Measurements from ENCODE around the gene GSC2.

Gene GSC2

DNA sequence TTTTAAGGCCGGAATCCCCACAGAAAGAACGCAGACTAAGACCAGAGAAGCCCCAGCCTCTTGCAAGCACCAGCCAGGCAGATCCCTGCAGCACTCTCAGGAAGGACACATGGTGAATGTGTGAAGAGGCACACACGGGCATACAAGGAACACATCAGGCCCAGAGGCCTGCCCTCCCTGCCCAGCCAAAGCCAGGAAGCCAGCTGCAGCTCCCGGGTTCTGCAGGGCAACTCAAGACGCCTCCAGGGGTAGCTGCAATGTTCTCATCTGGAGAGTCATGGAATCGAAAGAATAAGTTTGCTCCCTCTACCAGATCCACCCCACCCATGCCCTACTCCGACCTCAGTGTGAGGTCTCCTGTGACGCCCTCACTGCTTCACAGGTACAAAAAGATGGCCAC is 30.1 kb downstream of the GSC2 start:
- no peak for DNase-seq (ENCODE audit: low spot score)

DNA sequence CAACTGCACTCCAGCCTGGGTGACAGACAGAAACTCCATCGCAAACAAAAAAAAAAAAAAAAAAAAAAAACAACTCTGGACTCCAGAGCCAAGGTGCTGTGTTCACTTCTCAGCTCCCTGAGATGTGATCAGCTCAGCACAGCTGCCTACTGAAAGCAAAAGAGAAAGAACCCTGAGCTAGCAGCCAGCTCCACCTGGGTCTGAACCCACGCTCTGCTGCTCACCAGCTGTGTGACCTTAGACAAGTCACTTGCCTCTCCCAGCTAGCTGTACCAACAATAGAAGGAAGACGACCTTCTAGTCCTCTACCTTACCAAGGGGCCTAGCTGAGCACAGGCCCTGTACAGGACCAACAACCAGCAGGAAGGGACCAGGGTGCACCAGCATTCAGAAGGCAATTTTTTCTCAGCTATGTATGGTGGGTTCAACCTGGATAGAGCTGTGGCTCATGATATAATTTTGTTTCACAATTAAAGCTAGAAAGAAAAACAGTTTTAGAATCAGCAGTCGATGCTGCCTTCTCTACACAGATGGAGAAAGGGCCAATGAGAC is 31.7 kb downstream of the GSC2 start:
- no peak for DNase-seq (ENCODE audit: low spot score)

DNA sequence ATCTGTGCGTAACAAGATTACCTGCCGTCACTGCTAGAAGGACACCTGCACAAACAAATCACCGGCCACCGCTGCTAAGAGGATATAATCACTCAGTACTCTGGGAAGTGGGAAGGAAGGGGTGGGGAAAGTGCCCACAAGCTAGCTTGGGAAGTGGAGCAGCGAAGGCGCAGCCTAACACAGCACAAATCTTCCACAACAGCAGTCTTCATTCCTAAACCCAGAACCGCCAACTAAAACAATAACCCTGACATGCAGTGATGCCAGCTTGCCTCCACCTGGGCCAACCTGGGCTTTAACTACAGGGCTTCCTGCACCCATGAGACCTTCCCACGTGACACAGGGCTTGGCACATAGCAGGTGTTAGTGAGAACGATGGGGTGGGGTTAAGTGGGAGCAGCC is 33.0 kb downstream of the GSC2 start:
- no peak for DNase-seq (ENCODE audit: low spot score)

DNA sequence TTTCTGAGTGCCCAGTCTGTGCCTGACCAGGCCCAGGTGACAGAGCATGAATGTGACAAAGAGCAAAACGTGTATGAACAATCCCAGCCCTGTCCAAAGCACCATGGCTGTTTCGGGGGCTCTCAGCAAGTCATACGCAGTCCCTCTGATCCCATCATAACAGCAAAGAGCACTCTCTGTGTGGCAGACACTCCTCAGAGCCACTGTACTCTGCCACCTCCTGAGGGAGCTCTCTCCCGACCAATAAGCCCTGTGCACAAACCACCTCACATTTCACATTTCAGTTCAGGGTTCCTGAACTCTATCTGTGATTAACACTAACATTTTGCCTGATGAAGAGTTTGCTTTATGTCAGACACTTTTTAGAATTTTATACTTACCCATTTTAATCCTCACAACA is 34.5 kb downstream of the GSC2 start:
- no peak for DNase-seq (ENCODE audit: low spot score)

DNA sequence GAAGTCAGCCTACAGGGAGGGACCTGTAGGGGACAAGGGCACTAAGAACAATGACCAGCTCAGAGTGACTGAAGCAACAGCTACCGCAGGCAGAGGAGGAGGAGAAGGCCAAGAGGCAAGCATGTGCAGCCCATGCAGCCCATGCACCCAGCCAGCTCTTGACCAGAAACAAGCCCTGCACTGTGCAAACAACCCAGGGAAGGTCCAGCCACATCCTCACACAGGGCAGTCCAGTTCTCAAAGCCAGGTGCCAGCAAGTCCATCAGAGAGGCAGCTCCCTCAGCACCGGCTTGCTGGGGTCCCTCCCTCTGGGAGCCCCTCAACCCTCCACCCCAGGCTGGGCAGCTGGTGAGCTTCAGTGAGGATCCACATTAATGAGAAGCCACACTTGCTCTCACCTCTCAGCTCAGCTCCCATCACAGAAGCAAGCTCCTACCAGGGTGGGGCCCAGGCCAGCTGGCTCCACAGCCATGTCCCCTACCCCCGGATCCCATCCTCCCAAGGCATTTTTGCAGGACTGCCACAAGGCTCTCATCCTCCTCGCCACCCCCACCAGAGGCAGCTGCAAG is 35.0 kb downstream of the GSC2 start:
- DNase-seq (ENCODE audit: low spot score): no peak

DNA sequence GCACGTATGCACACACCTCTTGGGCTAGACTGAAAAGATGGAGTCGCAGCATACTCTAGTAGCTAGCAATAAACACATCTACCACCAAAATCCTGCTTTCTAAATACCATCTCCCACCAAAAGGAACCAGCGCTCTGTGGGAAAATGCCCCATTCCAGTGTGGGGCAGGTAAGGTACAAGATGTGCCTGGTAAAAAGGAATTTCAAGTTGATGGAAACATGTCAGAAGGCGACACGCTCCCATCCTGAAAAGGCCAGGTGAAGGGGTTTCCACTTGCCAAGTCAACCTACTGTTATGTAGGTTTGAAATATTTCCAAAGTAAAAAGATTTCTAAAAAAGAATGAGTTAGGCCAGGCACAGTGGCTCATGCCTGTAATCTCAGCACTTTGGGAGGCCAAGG is 36.7 kb downstream of the GSC2 start:
- no peak for DNase-seq (ENCODE audit: low spot score)

DNA sequence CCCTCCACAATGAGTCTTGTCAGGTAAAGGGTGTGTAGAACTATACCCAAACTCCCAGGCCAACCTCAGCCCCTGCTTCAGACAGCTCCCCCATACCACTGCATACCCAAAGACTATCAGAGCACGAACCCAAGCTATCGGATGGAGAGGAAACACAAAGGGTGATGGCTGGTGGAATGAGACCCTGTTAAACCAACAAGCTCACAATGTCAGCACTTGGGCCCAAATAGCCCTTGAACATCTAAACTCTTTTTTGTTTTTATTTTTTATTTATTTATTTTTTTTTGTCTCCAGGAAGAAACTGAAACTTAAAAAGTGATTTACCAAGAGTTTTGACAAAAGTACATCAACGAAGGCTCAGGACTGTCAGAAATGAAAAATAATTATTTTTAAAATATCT is 38.5 kb downstream of the GSC2 start:
- DNase-seq (ENCODE audit: low spot score): no peak

DNA sequence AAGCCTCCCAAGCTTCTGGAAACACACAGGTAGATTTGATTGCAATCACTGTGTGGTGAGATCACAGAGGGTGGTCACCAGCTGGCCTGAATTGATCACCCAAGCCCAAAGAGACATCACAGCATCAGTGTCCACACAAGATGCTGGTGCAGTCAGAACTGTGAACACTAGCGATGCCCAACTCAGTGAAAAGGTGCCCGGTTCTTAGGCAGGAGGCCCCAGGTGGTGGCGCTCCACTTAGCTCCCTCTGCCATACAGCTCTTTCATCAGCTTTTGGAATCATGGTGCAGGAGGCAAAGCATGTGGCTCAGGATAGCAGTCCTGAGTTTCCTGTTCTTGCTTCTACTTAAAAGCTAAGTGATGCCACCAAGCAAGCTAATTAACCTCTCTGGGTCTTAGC is 39.0 kb downstream of the GSC2 start:
- no peak for DNase-seq (ENCODE audit: low spot score)

DNA sequence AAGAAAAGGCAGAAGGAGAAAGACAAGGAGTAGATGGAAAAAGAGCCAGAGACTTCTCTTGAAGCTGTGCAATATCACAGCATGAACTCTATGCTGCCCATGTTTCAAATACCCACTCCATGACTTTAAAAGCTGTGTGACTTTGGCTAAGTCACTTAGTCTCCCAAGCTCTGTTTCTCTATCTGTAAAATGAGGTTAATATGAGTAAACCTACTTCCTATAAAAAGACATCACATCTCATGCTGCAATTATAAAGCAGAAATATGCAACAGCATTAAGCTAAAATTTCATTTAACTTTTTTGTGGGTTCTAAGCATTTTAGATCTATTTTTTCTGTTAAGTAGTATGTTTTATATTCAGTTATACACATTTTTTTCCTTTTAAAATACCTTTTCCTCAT is 39.4 kb downstream of the GSC2 start:
- DNase-seq (ENCODE audit: low spot score): no peak

DNA sequence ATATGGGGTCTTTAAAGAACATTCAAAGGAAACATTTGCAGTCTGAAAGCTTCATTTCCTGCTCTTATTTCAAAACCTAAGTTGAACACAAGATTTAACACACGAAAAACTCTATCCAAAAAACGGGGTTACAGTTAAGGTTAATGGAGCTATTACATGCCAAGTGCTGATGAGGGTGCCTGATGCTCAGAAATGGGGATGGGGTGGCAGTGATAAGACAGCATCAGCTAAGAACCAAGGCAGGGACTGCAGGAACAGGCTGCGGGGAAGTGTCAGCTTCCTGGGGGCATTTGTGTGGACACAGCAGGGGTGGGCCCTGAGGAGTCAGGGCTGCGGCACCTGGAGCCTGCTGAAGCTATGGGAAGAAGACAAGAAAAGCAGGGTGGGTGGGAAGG is 40.0 kb downstream of the GSC2 start:
- no peak for DNase-seq (ENCODE audit: low spot score)

DNA sequence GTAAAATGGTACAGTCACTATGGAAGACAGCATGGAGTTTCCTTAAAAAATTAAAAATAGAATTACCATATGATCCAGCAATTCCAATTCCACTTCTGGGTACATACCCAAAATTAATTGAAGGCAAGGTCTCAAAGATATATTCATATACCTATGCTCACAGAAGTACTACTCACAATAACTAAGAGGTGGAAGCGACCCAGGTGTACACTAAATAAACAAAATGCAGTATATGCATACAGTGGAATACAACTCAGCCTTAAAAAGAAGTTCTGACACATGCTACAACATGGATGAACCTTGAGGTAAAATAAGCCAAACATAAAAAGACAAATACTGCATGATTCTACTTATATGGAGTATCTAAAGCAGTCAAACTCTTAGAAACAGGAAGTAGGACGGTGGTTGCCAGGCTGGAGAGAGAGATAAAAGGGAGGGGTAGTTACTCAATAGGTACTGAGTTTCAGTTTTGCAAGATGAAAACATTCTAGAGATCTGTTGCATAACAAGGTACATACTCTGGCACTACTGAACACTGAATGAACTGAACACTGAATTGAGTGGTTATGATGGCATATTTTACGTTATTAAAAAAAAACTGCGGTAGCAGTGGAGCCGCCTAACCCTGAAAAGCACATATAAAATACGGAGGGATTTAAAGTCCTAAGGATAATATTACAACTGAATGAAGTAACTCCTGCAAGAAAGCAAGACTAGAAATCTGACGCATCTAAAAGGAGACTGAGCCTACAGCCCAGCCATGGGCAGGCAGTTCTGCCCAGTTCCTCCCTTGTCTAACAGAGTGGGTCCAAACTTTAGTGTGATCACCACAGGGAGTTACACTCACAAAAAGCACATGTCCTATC is 40.7 kb downstream of the GSC2 start:
- peak; percentile 58 for DNase-seq (ENCODE audit: low spot score)

DNA sequence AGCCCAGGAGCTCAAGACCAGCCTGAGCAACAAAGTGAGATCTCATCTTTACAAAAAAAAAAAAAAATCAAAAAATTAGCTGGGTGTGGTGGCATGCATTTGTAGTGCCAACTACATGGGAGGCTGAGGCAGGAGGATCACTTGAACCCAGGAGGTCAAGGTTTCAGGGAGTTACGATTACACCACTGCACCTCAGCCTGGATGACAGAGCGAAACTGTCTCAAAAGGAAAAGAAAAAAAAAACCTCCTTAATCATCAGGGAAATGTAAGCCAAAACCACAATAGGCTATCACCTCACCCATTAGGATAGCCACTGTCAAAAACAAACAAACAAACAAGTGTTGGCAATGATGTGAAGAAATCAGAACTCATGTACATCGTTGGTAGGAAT is 41.3 kb downstream of the GSC2 start:
- DNase-seq (ENCODE audit: low spot score): no peak

DNA sequence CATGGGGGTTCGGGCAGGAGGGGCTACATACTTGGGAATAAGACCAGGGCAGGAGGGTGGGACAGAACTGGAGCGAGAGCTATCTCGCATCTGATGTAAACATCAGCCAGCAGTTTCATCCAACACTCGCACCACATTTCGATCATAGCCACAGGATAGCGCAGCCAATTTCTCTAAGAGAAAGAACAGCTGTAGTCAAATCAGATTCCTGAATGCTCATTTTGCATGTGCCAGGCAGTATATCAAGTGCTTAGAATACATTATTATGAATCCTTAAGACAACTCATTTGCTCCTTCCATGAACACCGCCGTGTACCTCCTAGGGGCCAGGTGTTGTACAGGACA is 42.4 kb downstream of the GSC2 start:
- DNase-seq (ENCODE audit: low spot score): no peak

DNA sequence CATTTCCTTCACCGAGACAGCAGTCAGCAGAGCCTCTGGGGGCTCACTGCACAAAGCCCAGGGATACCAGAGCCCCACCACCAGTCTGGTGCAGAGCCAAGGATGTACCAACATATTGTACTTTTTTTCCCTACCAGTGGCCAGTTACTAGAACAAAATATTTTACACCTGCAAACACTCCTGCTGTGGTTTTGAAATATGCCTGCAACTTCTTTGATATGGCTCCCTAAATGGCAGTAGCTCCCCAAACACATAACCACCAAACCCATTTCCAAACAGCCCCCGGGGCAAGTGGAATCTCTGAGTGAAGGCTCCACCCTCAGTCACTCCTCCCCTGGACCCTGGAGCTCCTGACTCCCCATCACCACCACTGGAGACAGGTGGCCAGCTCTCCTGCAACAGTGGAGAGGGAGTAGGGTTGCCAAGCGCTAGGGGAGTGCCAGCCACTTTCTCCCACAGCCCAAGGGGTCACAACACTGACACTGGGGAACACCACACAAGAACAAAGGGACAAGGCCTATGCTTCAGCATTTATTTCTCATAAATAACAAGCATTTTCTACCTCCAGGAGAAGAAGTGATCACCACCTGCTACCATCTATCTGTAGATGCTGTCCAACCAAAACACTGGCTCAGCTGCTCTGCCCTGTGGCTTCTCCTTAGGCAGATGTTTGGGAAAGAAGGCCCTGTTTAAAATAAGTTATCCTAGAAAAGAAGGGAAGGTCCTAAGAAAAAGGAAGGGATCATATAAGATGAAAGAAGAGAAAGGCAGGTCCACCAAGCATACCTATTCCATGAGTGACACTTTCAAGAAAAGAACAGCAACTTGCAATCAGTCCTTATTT is 43.0 kb downstream of the GSC2 start:
- DNase-seq (ENCODE audit: low spot score): no peak

DNA sequence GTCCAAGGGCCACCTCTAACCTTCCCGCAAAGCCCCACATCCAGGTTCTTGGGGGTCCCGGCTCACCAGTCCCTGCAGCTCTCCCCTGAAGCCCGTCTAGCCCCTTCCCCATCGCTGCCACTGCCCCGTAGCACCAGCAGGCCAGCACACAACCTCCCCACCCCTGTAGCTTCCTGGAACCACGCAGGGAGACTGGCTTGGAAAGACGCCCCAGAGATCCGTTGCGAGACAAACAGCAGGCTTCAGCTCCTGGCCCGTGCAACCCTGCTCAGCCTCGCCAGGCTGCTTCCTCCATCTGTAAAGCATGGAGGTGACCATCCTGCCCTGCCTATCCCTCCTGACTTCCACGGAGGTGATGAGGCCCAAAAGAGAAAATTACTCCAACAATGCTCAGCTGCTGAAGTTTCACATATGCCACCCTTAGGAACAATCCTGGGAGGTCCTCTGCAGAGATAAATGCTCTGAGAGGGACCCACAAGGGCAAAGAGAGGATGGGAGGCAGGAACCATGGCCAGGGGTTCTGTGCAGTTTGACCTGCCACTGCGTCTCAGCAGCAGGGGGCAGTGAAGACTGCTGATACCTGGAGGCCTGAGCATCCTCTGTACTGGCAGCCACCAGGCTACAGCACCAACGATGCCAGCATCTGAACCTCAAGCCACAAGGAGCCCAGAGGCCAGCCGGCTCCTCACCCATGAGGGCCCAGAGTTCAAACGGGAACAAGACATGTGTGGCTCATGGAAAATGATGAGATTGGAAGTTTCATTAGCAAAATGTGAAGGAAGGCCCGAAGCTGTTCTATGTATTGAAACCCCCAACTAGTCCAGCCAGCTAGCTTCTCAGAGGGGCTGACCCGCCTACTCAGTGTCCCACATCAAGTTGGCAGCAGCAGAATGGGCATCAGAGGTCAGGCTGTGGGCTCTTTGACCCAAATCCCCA is 44.0 kb downstream of the GSC2 start:
- DNase-seq (ENCODE audit: low spot score): no peak

DNA sequence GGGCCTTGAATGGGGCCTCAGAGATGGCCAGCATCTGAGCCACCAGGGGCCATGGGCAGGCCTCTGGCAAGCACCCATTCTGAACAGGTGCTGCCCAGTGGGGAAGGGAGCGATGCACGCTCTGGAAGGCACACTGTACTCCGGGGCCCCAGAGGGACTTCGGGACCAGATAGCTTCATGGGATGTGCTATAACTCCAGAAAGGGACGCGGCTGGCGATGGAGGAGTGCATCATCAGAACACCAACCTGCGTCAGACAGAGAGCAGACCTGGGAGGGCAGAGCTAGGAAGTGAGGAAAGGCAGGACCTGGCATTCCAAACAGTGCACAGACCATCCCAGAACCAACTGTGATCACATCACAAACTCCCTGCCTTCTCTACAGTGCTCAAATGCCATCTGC is 44.6 kb downstream of the GSC2 start:
- DNase-seq (ENCODE audit: low spot score): no peak

DNA sequence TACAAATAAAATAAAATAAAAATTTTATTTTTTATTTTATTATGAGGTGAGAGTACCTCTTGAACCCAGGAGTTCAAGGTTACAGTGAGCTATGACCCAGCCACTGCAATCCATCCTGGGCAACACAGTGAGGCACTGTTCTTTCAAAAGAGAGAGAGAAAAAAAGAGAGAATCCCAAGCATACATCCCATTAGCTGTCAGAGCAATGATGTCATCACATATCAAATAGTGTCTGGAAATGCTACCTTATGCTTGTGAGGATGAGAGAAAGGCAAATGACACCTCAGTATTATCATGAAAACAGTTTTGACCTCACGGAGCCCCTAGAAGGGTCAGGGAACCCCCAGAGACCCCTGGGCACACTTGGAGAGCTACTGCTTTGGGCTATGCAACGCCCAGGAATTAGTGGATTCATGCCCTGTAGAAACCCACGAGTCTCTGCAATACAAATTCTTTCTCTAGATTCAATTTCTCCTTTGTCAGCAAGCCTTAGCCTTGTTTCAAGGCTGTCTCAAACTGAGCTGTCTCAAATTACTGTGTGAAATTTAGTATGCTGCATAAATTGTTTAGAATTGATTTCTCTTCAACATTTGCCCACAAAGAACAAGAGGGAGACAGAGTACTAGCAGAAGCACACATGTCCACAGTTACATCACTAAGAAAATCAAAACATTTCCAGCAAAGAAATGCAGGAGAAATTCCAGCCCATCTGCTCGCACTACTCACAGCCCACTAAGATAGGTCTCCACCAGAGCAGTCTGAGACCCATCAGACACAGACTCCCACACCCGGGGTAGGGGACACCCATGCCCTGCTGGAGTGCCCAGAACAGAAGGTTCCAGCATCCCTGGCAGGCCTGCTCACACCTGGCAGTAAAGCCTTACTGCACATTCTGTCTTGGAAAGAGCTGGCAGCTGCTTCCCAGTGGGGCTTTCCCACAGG is 45.9 kb downstream of the GSC2 start:
- peak; percentile 36 for DNase-seq (ENCODE audit: low spot score)

DNA sequence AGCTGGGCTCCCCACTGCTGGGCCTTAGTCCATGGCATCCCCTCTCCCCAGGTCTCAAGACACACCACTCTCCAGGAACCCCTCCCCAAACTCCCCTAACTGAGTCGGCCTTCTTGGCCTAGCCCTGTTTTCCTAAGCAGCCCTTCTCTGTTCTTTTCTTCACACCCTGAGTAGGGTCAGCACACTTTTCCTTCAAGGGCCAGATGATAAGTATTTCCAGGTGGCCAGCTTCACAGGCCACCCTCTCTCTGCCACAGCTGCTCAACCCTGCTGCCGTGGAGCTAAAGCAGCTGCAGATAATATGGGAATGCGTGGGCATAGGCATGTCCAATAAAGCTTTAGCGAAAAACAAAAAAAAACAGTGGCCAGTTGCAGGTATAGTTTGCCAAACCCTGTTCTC is 51.9 kb downstream of the GSC2 start:
- no peak for DNase-seq (ENCODE audit: low spot score)

DNA sequence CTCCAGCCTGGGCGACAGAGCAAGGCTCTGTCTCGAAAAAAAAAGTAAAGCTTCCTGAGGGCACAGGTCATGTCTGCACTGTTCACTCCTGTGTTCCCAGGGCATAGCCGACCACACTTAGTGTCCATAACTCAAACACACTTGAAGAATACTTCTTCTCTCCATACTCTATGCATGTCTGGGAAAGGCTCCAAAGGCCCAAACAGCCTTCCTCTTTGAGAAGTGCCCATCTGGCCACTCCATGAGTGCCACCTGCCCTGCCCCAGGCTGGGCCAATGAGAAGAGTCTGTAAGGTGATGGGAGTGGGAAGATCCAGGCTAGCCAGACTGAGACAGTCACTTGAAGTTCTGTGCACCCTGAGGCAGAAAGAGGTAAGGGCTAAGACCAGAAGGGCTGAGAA is 52.6 kb downstream of the GSC2 start:
- no peak for DNase-seq (ENCODE audit: low spot score)

All from AG20443 (cell line).